Bronchial epithelial cell (primary cell): ENCODE measurements around the gene PRPF31. TPM values are rescaled to one million over a fixed set of nuclear protein-coding genes. Genes with fewer than 3 reads are reported as not detected.

Source experiments
- DNase-seq: peaks from one replicate; pipeline ENCODE4 v3.0.0-alpha.2; 2010; ENCODE audit warnings: low read depth
- FAIRE-seq: peaks from 2 replicates; lab custom pipeline; 2011; peaks lifted over from hg19 to GRCh38; lab: Jason Lieb, UNC
- H3K27me3 ChIP-seq: 2 replicates; pipeline ENCODE4 v1.5.1; 2011; ENCODE audit warnings: low read length; ENCODE audit not compliant: control insufficient read depth, insufficient read depth
- H3K36me3 ChIP-seq: 2 replicates; pipeline ENCODE4 v1.5.1; 2011; ENCODE audit warnings: low read length; ENCODE audit not compliant: control insufficient read depth, insufficient read depth
- H3K4me3 ChIP-seq: 2 replicates; pipeline ENCODE4 v1.5.1; 2011; ENCODE audit warnings: mild to moderate bottlenecking, low read depth, low read length, control low read depth
- CTCF ChIP-seq: IDR thresholded peaks from 2 replicates; pipeline ENCODE4 v1.5.1; 2011; ENCODE audit warnings: mild to moderate bottlenecking, moderate library complexity, low read length, control low read depth, inconsistent platforms; ENCODE audit not compliant: insufficient read depth, severe bottlenecking
- total RNA-seq: library from RNA; depleted of rRNA; stranded (reverse); fragments of >200 nt; gene quantifications from 2 replicates; pipeline ENCODE4 v1.2.1, GENCODE V29; 2014

PRPF31 gene
- total RNA-seq, 1 donor from 2014 or later: 47.1 TPM

GRCh38 chr19:54121259-54121658 is 5.7 kb downstream of the PRPF31 start:
- FAIRE-seq (no peak), DNase-seq (no peak)
- TF ChIP-seq CTCF: no peak
- Histone ChIP-seq H3K27me3 (no peaks in the 10 kb centered on the region), H3K4me3 (no peak overlapping the region), H3K36me3 (peaks cover 27% of the 10 kb centered on the region)

DNA sequence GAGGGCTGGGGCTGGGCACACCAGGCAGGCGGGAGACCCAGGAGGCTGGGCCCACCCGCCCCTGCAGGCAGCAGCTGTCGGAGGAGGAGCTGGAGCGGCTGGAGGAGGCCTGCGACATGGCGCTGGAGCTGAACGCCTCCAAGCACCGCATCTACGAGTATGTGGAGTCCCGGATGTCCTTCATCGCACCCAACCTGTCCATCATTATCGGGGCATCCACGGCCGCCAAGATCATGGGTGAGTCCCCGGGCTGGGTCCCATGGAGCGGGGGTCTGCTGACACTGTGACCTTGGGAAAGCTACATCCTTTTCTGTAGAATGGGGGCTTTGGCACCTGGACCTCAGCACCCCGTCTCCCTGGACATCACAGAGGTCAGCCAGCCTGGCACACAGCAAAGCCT is 8.1 kb downstream of the PRPF31 start:
- TF ChIP-seq CTCF: no peak
- no peaks in the 10 kb centered on the region for H3K27me3 ChIP-seq
- H3K4me3 ChIP-seq: no peak overlapping the region
- DNase-seq (no peak), FAIRE-seq (no peak)
- H3K36me3 ChIP-seq: peaks cover 27% of the 10 kb centered on the region

- H3K27me3 ChIP-seq: no peaks in the 10 kb centered on the region
- no peak for FAIRE-seq
- H3K36me3 ChIP-seq: peaks cover 30% of the 10 kb centered on the region
These were observed 8.8 kb downstream of the PRPF31 start for GRCh38 chr19:54124393-54124792.

DNA sequence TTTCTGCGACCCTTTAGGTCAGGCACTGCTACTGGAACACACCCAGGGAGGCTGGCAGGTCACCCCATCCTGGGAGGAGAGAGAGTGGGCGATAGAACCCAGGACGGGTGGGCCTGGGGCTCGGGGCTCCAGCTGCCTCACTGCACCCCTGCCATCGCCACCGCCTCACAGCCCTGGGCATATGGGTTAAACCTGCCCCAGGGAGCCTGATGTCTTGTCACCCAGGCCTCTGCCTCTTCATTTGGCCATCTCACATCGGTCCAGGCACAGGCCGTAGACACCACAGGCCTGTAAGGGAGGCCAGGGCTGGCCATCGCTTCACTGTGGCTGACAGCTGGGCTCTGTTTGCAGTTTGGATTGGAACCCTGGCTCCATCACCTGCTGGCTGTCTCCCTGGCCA is 10.2 kb downstream of the PRPF31 start:
- Histone ChIP-seq H3K36me3 (peaks cover 29% of the 10 kb centered on the region), H3K27me3 (no peaks in the 10 kb centered on the region), H3K4me3 (no peak overlapping the region)
- DNase-seq: no peak
- no peak for FAIRE-seq
- TF ChIP-seq CTCF: no peak

More at GRCh38 chr19:54124393-54124792, 8.8 kb downstream of the PRPF31 start:
- TF ChIP-seq CTCF: no peak
- no peak overlapping the region for H3K4me3 ChIP-seq
- no peak for DNase-seq

DNA sequence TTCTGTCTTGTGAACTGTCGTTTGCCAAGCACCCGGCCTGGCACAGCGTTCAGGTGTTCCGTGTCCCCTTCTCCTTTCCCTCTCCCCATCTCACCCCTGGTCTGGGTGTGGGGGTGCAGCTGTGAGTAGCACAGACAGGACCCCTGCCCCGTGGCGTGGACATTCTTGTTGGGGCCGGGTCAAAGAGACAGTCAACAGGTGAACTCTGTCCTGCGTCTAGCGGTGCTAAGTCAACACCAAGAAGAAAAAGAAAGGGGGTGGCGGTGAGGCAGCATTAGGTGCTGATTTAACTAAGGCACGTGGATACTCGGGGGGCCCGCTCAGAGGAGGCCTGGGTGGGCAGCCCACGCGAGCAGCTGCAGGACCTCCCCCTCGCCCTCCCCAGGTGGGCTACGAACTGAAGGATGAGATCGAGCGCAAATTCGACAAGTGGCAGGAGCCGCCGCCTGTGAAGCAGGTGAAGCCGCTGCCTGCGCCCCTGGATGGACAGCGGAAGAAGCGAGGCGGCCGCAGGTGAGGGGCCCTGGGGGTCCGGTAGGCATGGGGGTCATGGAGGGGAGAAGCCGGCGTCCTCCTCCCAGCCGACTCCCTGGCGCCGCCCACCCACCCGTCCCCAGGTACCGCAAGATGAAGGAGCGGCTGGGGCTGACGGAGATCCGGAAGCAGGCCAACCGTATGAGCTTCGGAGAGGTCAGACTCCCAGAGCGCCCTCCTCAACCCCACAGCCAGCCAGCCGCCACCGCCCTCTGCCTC is 12.3 kb downstream of the PRPF31 start:
- no peaks in the 10 kb centered on the region for H3K27me3 ChIP-seq
- no peak for DNase-seq
- H3K36me3 ChIP-seq: peaks cover 25% of the 10 kb centered on the region
- no peak overlapping the region for H3K4me3 ChIP-seq
- FAIRE-seq: no peak
- TF ChIP-seq CTCF: no peak

- H3K36me3 ChIP-seq: peaks cover 21% of the 10 kb centered on the region
- H3K27me3 ChIP-seq: no peaks in the 10 kb centered on the region
- no peak overlapping the region for H3K4me3 ChIP-seq
- no peak for DNase-seq
- FAIRE-seq: no peak
- no peak for TF ChIP-seq CTCF
These were observed 12.8 kb downstream of the PRPF31 start for GRCh38 chr19:54128441-54128725.
